GM23338 (cell line): Measurements from ENCODE around the gene CTNNA1. TPM values are rescaled to one million over a fixed set of nuclear protein-coding genes. Genes with fewer than 3 reads are reported as not detected.

ENCODE experiments used
- ATAC-seq: fragments of 200-7000 bp; cut with Tn5 transposase; 3 replicates; pipeline ENCODE4 v1.9.1; 2020
- DNase-seq: peaks from one replicate; pipeline ENCODE4 v3.0.0-alpha.2; 2015; ENCODE audit warnings: low spot score
- H2AFZ ChIP-seq: fragments of 200-600 bp; sonication (generic); 2 replicates; pipeline ENCODE4 v1.8.0; 2016; ENCODE audit warnings: antibody characterized with exemption, mild to moderate bottlenecking, moderate library complexity
- H3F3A ChIP-seq: fragments of 200-600 bp; sonication (generic); replicated peaks from 2 replicates; pipeline ENCODE4 v1.8.0; 2017; ENCODE audit warnings: antibody characterized with exemption, mixed run types, low read depth
- H3K27ac ChIP-seq: fragments of 200-600 bp; sonication (generic); 2 replicates; pipeline ENCODE4 v1.6.1; 2016; ENCODE audit warnings: low read depth
- H3K27me3 ChIP-seq: fragments of 200-600 bp; sonication (generic); 2 replicates; pipeline ENCODE4 v1.8.0; 2016; ENCODE audit warnings: mild to moderate bottlenecking, mixed run types, moderate library complexity; ENCODE audit not compliant: insufficient read depth
- H3K36me3 ChIP-seq: fragments of 200-600 bp; sonication (generic); 2 replicates; pipeline ENCODE4 v1.8.0; 2016; ENCODE audit warnings: mild to moderate bottlenecking; ENCODE audit not compliant: insufficient read depth
- H3K4me1 ChIP-seq: fragments of 200-600 bp; sonication (generic); 2 replicates; pipeline ENCODE4 v1.8.0; 2016; ENCODE audit warnings: mild to moderate bottlenecking, moderate library complexity; ENCODE audit not compliant: insufficient read depth
- H3K4me2 ChIP-seq: fragments of 200-600 bp; sonication (generic); 2 replicates; pipeline ENCODE4 v1.7.1; 2017; ENCODE audit warnings: mixed run types
- H3K4me3 ChIP-seq: fragments of 200-600 bp; sonication (generic); 2 replicates; pipeline ENCODE4 v1.6.1; 2016; ENCODE audit warnings: mixed run types
- H3K79me2 ChIP-seq: fragments of 200-600 bp; sonication (generic); replicated peaks from 2 replicates; pipeline ENCODE4 v1.8.0; 2017; ENCODE audit warnings: mild to moderate bottlenecking; ENCODE audit not compliant: insufficient read depth
- H3K9me2 ChIP-seq: fragments of 200-600 bp; sonication (generic); 2 replicates; pipeline ENCODE4 v1.8.0; 2017; ENCODE audit not compliant: insufficient read depth
- H4K20me1 ChIP-seq: fragments of 200-600 bp; sonication (generic); replicated peaks from 2 replicates; pipeline ENCODE4 v1.8.0; 2017; ENCODE audit warnings: mild to moderate bottlenecking; ENCODE audit not compliant: insufficient read depth
- H3K27ac Mint-ChIP-seq: 2 replicates; pipeline ENCODE4 v1.8.0; 2020; ENCODE audit warnings: inconsistent platforms, mild to moderate bottlenecking, moderate library complexity, mixed read lengths
- H3K27me3 Mint-ChIP-seq: 3 replicates; pipeline ENCODE4 v1.8.0; 2022; ENCODE audit warnings: low read depth, mild to moderate bottlenecking, moderate library complexity, mixed read lengths, inconsistent platforms; ENCODE audit not compliant: insufficient read depth, poor library complexity
- H3K36me3 Mint-ChIP-seq: 3 replicates; pipeline ENCODE4 v1.8.0; 2021; ENCODE audit warnings: low read depth, mild to moderate bottlenecking, inconsistent platforms, moderate library complexity, mixed read lengths
- H3K4me1 Mint-ChIP-seq: 3 replicates; pipeline ENCODE4 v1.8.0; 2020; ENCODE audit warnings: mild to moderate bottlenecking, inconsistent platforms, mixed read lengths
- H3K4me3 Mint-ChIP-seq: 3 replicates; pipeline ENCODE4 v1.8.0; 2021; ENCODE audit warnings: moderate library complexity, mild to moderate bottlenecking, inconsistent platforms, mixed read lengths
- H3K9me3 Mint-ChIP-seq: 3 replicates; pipeline ENCODE4 v1.8.0; 2020; ENCODE audit warnings: moderate library complexity, mild to moderate bottlenecking, inconsistent platforms, mixed read lengths
- CREB1 ChIP-seq: fragments of 250-450 bp; sonication (Bioruptor Pico); IDR thresholded peaks from 2 replicates; pipeline ENCODE4 v1.5.0; 2020; ENCODE audit warnings: low read depth, mild to moderate bottlenecking, moderate library complexity
- CTCF ChIP-seq, 2 experiments: fragments of 200-600 bp in 1 of 2; sonication (generic) in 1 of 2; conservative IDR thresholded peaks; 2 replicates each; pipeline versions ENCODE4 v1.5.1 to v1.6.1; 2016 to 2017; ENCODE audit warnings: antibody characterized with exemption in 2 of 2, low read depth in 2 of 2, mild to moderate bottlenecking in 2 of 2, moderate library complexity in 1 of 2
- ETS1 ChIP-seq: IDR thresholded peaks from 2 replicates; pipeline ENCODE4 v1.6.1; 2016; ENCODE audit warnings: antibody characterized with exemption
- EZH2 ChIP-seq: fragments of 200-600 bp; sonication (generic); IDR thresholded peaks from one replicate; pipeline ENCODE4 v1.8.0; 2017; ENCODE audit warnings: antibody characterized with exemption, mild to moderate bottlenecking, low read depth; ENCODE audit not compliant: unreplicated experiment
- EZH2phosphoT487 ChIP-seq: fragments of 200-600 bp; sonication (generic); IDR thresholded peaks from one replicate; pipeline ENCODE4 v1.8.1; 2018; ENCODE audit warnings: antibody characterized with exemption; ENCODE audit not compliant: unreplicated experiment
- JUNB ChIP-seq: IDR thresholded peaks from one replicate; pipeline ENCODE4 v1.6.1; 2016; ENCODE audit warnings: antibody characterized with exemption; ENCODE audit not compliant: unreplicated experiment
- POLR2AphosphoS5 ChIP-seq: IDR thresholded peaks from 2 replicates; pipeline ENCODE4 v1.6.1; 2016; ENCODE audit warnings: antibody characterized with exemption, low read depth
- REST ChIP-seq: IDR thresholded peaks from one replicate; pipeline ENCODE4 v1.6.1; 2018; ENCODE audit warnings: antibody characterized with exemption; ENCODE audit not compliant: unreplicated experiment
- STAT1 ChIP-seq: IDR thresholded peaks from one replicate; pipeline ENCODE4 v1.6.1; 2016; ENCODE audit warnings: antibody characterized with exemption; ENCODE audit not compliant: unreplicated experiment
- ZNF114 ChIP-seq: fragments of 250-450 bp; sonication (Bioruptor Pico); IDR thresholded peaks from 2 replicates; pipeline ENCODE4 v1.5.0; 2020; ENCODE audit warnings: mild to moderate bottlenecking, moderate library complexity
- ZNF331 ChIP-seq: fragments of 250-450 bp; sonication (Bioruptor Pico); IDR thresholded peaks from 2 replicates; pipeline ENCODE4 v1.5.0; 2020; ENCODE audit warnings: low read depth, mild to moderate bottlenecking, moderate library complexity
- ZNF462 ChIP-seq: fragments of 250-450 bp; sonication (Bioruptor Pico); IDR thresholded peaks from 2 replicates; pipeline ENCODE4 v1.5.0; 2020; ENCODE audit warnings: mild to moderate bottlenecking, moderate library complexity
- polyA plus RNA-seq: library from polyadenylated mRNA; unstranded; fragments of >200 nt; fragmentation: Nextera tagmentation; extraction: Ambion mirVana; gene quantifications from 2 replicates; pipeline ENCODE4 v1.2.1, GENCODE V29; 2016
- total RNA-seq: library from RNA; depleted of rRNA; stranded (reverse); fragments of >200 nt; shearing (Covaris generic); gene quantifications from 2 replicates; pipeline ENCODE4 v1.2.3, GENCODE V29; 2014

Gene CTNNA1
- total and polyA plus RNA-seq, 2 experiments from 2014 or later, result 111 to 348 TPM

- TF ChIP-seq ETS1, result no peak
- TF ChIP-seq STAT1, result no peak
- no peak for TF ChIP-seq CREB1 (CRISPR knock-in tag)
- TF ChIP-seq EZH2phosphoT487, result no peak
- no peak for TF ChIP-seq EZH2
- no peak for TF ChIP-seq ZNF114 (CRISPR knock-in tag)
- no peak for TF ChIP-seq CTCF (conservative IDR thresholded peaks at IDR 0.05; ENCODE audit: low read depth in 2 of 2)
- TF ChIP-seq POLR2AphosphoS5, result no peak
Observed at GRCh38 chr5:138807182-138807581, 54.0 kb downstream of the CTNNA1 start (continued).

GRCh38 chr5:138809391-138809790 lies 56.2 kb downstream of the CTNNA1 start:
- no peaks in the 10 kb centered on the region for H3K27me3 ChIP-seq
- Mint-ChIP-seq H3K9me3 (peaks cover 13% of the 10 kb centered on the region), H3K4me1 (no peaks in the 10 kb centered on the region), H3K36me3 (peaks cover 72% of the 10 kb centered on the region), H3K27ac (no peak overlapping the region), H3K4me3 (no peak overlapping the region), H3K27me3 (peaks cover 2% of the 10 kb centered on the region)
- no peaks in the 10 kb centered on the region for H3K4me1 ChIP-seq
- DNase-seq, result no peak
- ATAC-seq, result no peak
- no peak overlapping the region for H3K27ac ChIP-seq
- H3K4me2 ChIP-seq, result no peak overlapping the region
- no peak overlapping the region for H3K4me3 ChIP-seq
- no peaks in the 10 kb centered on the region for H4K20me1 ChIP-seq
- peaks cover 76% of the 10 kb centered on the region for H3K79me2 ChIP-seq
- no peak overlapping the region for H2AFZ ChIP-seq
- H3F3A ChIP-seq, result 0 out of 2 replicates have a peak, but pooled peaks cover 3% of the 10 kb centered on the region
- no peaks in the 10 kb centered on the region for H3K9me2 ChIP-seq
- peaks cover 18% of the 10 kb centered on the region for H3K36me3 ChIP-seq
- TF ChIP-seq EZH2, result no peak
- TF ChIP-seq ZNF114 (CRISPR knock-in tag), result no peak
- no peak for TF ChIP-seq ZNF331 (CRISPR knock-in tag)
- TF ChIP-seq REST, result no peak
- no peak for TF ChIP-seq POLR2AphosphoS5
- TF ChIP-seq JUNB, result no peak
- TF ChIP-seq EZH2phosphoT487, result no peak
- TF ChIP-seq ZNF462, result no peak
